Measurements from ENCODE around the gene ATF4.

DNA sequence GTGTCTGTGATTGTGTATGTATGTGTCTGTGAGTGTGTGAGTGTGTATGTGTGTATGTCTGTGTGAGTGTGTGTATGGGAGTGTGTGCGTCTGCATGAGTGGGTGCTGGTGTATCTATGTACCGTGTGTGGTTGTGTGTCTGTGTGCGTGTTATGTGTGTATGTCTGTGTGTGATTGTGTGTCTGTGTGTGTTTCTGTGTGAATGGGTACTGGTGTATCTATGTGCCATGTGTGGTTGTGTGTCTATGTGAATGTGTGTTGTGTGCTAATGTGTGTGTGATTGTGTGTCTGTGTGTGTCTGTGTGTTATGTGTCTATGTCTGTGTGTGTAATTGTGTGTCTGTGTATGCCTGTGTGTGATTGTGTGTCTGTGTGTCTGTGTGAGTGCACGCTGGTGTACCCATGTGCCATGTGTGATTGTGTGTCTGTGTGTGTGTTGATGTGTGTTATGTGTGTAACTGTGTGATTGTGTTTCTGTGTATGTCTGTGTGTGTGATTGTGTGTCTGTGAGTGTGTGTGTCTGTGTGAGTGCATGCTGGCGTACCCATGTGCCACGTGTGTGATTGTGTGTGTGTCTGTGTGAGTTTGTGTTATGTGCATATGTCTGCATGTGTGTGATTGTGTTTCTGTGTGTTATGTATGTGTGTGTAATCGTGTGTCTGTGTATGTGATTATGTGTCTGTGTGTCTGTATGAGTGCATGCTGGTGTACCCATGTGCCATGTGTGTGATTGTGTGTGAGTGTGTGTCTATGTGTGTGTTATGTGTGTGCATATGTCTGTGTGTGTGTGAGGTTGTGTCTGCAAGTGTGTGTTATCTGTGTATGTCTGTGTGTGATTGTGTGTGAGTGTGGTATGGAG lies 43.4 kb downstream of the ATF4 start:
- TF ChIP-seq, protein P1, sequence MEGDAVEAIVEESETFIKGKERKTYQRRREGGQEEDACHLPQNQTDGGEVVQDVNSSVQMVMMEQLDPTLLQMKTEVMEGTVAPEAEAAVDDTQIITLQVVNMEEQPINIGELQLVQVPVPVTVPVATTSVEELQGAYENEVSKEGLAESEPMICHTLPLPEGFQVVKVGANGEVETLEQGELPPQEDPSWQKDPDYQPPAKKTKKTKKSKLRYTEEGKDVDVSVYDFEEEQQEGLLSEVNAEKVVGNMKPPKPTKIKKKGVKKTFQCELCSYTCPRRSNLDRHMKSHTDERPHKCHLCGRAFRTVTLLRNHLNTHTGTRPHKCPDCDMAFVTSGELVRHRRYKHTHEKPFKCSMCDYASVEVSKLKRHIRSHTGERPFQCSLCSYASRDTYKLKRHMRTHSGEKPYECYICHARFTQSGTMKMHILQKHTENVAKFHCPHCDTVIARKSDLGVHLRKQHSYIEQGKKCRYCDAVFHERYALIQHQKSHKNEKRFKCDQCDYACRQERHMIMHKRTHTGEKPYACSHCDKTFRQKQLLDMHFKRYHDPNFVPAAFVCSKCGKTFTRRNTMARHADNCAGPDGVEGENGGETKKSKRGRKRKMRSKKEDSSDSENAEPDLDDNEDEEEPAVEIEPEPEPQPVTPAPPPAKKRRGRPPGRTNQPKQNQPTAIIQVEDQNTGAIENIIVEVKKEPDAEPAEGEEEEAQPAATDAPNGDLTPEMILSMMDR (IDR thresholded peaks at IDR 0.05; ENCODE audit: extremely low read depth in 1 of 2, insufficient read depth in 1 of 2, low read depth in 1 of 2, low read length in 2 of 2), result no peak
- TF ChIP-seq POLR2A (IDR thresholded peaks at IDR 0.05; ENCODE audit: low read depth, low read length) (no peak), POLR2AphosphoS5 (IDR thresholded peaks at IDR 0.05; ENCODE audit: insufficient read depth, low read depth, low read length) (no peak), JUN (IDR thresholded peaks at IDR 0.05; ENCODE audit: borderline replicate concordance, insufficient read depth, insufficient read length, low read depth) (no peak), EZH2 (IDR thresholded peaks at IDR 0.05; ENCODE audit: borderline replicate concordance, low read depth, low read length, severe bottlenecking) (no peak), FOS (IDR thresholded peaks at IDR 0.05; ENCODE audit: borderline replicate concordance, insufficient read depth, low read length) (no peak), GATA2 (IDR thresholded peaks at IDR 0.05; ENCODE audit: insufficient read depth, insufficient read length, low read depth, low read length) (no peak), MYC (IDR thresholded peaks at IDR 0.05; ENCODE audit: low read depth, low read length) (no peak)
- TF ChIP-seq, protein P2, sequence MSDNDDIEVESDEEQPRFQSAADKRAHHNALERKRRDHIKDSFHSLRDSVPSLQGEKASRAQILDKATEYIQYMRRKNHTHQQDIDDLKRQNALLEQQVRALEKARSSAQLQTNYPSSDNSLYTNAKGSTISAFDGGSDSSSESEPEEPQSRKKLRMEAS (IDR thresholded peaks at IDR 0.05; ENCODE audit: insufficient read depth, insufficient read length), result no peak
